ENCODE results near the gene GNB1. TPM values are rescaled to one million over a fixed set of nuclear protein-coding genes. Genes with fewer than 3 reads are reported as not detected.
A peak's percentile ranks its signal among the peaks of the same experiment; 100 is the strongest.

GNB1 gene
- total and polyA plus RNA-seq, 9 of the 15 experiments (the other 6 are each of a cell fraction or from before 2014, with no cell fraction given): 34.3 to 388 (median 114) TPM

- TF ChIP-seq, protein P1, sequence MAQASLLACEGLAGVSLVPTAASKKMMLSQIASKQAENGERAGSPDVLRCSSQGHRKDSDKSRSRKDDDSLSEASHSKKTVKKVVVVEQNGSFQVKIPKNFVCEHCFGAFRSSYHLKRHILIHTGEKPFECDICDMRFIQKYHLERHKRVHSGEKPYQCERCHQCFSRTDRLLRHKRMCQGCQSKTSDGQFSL (CRISPR knock-in tag; IDR thresholded peaks at IDR 0.05): no peak
- TF ChIP-seq, protein P1 (tag; IDR thresholded peaks at IDR 0.05): no peak
- no peak for TF ChIP-seq ZSCAN29 (IDR thresholded peaks at IDR 0.05)
- TF ChIP-seq XRCC3 (IDR thresholded peaks at IDR 0.05): no peak
- TF ChIP-seq POLR3G (IDR thresholded peaks at IDR 0.05; ENCODE audit: extremely low read depth, insufficient read length, insufficient replicate concordance): no peak
- TF ChIP-seq ZNF77 (CRISPR knock-in tag; IDR thresholded peaks at IDR 0.05): no peak
- TF ChIP-seq CBX2 (IDR thresholded peaks at IDR 0.05; ENCODE audit: insufficient read depth, low read length, poor library complexity, severe bottlenecking): no peak
- TF ChIP-seq POU5F1 (IDR thresholded peaks at IDR 0.05; ENCODE audit: borderline replicate concordance, low read depth, low read length, partially characterized antibody): no peak
- TF ChIP-seq HOXB6 (CRISPR knock-in tag; IDR thresholded peaks at IDR 0.05; ENCODE audit: borderline replicate concordance): no peak
- TF ChIP-seq SMARCA4 (IDR thresholded peaks at IDR 0.05): 0 out of 2 replicates have a peak, but pooled peaks have one; percentile 48
- no peak for TF ChIP-seq ZNF592 (IDR thresholded peaks at IDR 0.05)
- no peak for TF ChIP-seq SMARCE1 (IDR thresholded peaks at IDR 0.05)
- TF ChIP-seq ESRRA (IDR thresholded peaks at IDR 0.05; ENCODE audit: borderline replicate concordance, low read depth): no peak
- peak; percentile 65; the same call in 1 of the 2 replicates for TF ChIP-seq NFIC (IDR thresholded peaks at IDR 0.05)
- peak; percentile 85 for TF ChIP-seq ZBTB12 (CRISPR knock-in tag; IDR thresholded peaks at IDR 0.05)
- no peak for TF ChIP-seq PHF20 (IDR thresholded peaks at IDR 0.05; ENCODE audit: partially characterized antibody)
- TF ChIP-seq ZNF347 (CRISPR knock-in tag; IDR thresholded peaks at IDR 0.05; ENCODE audit: low read depth): no peak
- 0 out of 2 replicates have a peak, but pooled peaks have one; percentile 6 for TF ChIP-seq NFIX (CRISPR knock-in tag; IDR thresholded peaks at IDR 0.05; ENCODE audit: low read depth)
- TF ChIP-seq SAFB (IDR thresholded peaks at IDR 0.05; ENCODE audit: borderline replicate concordance, low read depth, low read length): no peak
- no peak for TF ChIP-seq ZNF253 (CRISPR knock-in tag; conservative IDR thresholded peaks at IDR 0.05)
- peak; percentile 65 to 96; a peak in 3 of 4 replicates for TF ChIP-seq RCOR1 (IDR thresholded peaks at IDR 0.05; ENCODE audit: borderline replicate concordance in 1 of 2, low read depth in 2 of 2, low read length in 2 of 2)
- TF ChIP-seq FOXK2 (conservative IDR thresholded peaks at IDR 0.05 in 1 of 2, IDR thresholded peaks at IDR 0.05 in 1 of 2; ENCODE audit: low read depth in 2 of 2): peak; percentile 81 to 85
- TF ChIP-seq ZNF507 (tag; conservative IDR thresholded peaks at IDR 0.05): no peak
- no peak for TF ChIP-seq ZNF239 (CRISPR knock-in tag; IDR thresholded peaks at IDR 0.05)
These were observed 32.4 kb downstream of the GNB1 start (continued) for GRCh38 chr1:1858382-1859086.
